Progenitor cell of endocrine pancreas (in vitro differentiated cells): Measurements from ENCODE around the gene KCNQ1. TPM values are rescaled to one million over a fixed set of nuclear protein-coding genes. Genes with fewer than 3 reads are reported as not detected.

ENCODE experiments used
- DNase-seq: peaks from one replicate; pipeline ENCODE4 v3.0.0; 2021; ENCODE audit warnings: low spot score; ENCODE audit not compliant: unreplicated experiment
- H3K27ac Mint-ChIP-seq: 2 replicates; pipeline ENCODE4 v1.8.0; 2021; ENCODE audit warnings: mild to moderate bottlenecking, moderate library complexity, mixed read lengths
- H3K27me3 Mint-ChIP-seq: 2 replicates; pipeline ENCODE4 v1.8.0; 2021; ENCODE audit warnings: mixed read lengths
- H3K36me3 Mint-ChIP-seq: 2 replicates; pipeline ENCODE4 v1.8.0; 2022; ENCODE audit warnings: mixed read lengths; ENCODE audit not compliant: insufficient read depth
- H3K4me1 Mint-ChIP-seq: 2 replicates; pipeline ENCODE4 v1.8.0; 2021; ENCODE audit warnings: low read depth, mixed read lengths
- H3K4me3 Mint-ChIP-seq: 2 replicates; pipeline ENCODE4 v1.8.0; 2021; ENCODE audit warnings: low read depth, mild to moderate bottlenecking, moderate library complexity, mixed read lengths
- H3K9me3 Mint-ChIP-seq: 2 replicates; pipeline ENCODE4 v1.8.0; 2021; ENCODE audit warnings: low read depth, mixed read lengths
- total RNA-seq: library from RNA; stranded (reverse); gene quantifications from 2 replicates; pipeline ENCODE4 v1.2.1, GENCODE V29; 2021
- TF ChIP-seq, protein P1 (sequence below): fragments of 200-600 bp; sonication (generic); IDR thresholded peaks from one replicate; pipeline ENCODE4 v1.5.0; 2021; ENCODE audit warnings: antibody characterized with exemption, mild to moderate bottlenecking; ENCODE audit not compliant: unreplicated experiment

The KCNQ1 gene
- total RNA-seq, 1 donor from 2014 or later = 3.3 TPM

GRCh38 chr11:2398664-2399355 lies 46.0 kb upstream of the KCNQ1 start:
- no peaks in the 10 kb centered on the region for H3K27me3 Mint-ChIP-seq
- H3K4me3 Mint-ChIP-seq = peak overlapping the region; percentile 85
- H3K9me3 Mint-ChIP-seq = no peaks in the 10 kb centered on the region
- TF ChIP-seq, protein P1, sequence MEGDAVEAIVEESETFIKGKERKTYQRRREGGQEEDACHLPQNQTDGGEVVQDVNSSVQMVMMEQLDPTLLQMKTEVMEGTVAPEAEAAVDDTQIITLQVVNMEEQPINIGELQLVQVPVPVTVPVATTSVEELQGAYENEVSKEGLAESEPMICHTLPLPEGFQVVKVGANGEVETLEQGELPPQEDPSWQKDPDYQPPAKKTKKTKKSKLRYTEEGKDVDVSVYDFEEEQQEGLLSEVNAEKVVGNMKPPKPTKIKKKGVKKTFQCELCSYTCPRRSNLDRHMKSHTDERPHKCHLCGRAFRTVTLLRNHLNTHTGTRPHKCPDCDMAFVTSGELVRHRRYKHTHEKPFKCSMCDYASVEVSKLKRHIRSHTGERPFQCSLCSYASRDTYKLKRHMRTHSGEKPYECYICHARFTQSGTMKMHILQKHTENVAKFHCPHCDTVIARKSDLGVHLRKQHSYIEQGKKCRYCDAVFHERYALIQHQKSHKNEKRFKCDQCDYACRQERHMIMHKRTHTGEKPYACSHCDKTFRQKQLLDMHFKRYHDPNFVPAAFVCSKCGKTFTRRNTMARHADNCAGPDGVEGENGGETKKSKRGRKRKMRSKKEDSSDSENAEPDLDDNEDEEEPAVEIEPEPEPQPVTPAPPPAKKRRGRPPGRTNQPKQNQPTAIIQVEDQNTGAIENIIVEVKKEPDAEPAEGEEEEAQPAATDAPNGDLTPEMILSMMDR = no peak
- H3K4me1 Mint-ChIP-seq = peaks cover 4% of the 10 kb centered on the region
- H3K36me3 Mint-ChIP-seq = peaks cover 1% of the 10 kb centered on the region
- DNase-seq = no peak
- H3K27ac Mint-ChIP-seq = peak overlapping the region; percentile 62

DNA sequence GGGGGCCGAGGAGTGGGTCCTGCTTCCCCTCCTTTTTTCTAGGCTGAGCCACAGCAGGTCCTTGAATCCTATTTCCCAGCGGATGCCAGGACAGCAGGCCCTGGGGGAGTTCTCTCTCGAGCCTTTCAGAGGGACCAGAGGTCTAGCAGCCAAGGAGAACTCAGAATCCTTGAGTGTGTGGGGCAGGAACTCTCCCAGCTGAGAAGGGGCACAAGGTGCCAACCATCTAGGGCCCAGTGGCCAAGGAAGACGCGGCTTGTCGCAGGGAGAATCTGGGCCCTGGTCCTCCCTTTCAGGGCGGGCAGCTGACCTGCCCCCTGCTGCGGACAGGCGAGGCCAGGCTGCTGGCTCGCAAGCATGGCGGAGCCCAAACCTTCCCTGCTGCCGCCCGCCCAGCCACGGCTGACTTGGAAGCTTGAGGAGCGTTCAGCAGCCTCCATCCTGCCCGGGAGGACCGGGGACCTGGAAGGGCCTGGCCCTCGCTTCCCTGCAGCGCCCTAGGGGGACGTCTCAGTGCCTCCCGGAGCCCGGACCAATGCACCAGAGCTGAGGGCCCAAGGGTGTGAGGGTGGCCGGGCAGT lies 45.2 kb upstream of the KCNQ1 start:
- H3K27me3 Mint-ChIP-seq = no peaks in the 10 kb centered on the region
- DNase-seq = no peak
- H3K36me3 Mint-ChIP-seq = peaks cover 3% of the 10 kb centered on the region
- TF ChIP-seq, protein P1 = no peak
- peak overlapping the region; percentile 85 for H3K4me3 Mint-ChIP-seq
- H3K27ac Mint-ChIP-seq = peak overlapping the region; percentile 62
- peaks cover 4% of the 10 kb centered on the region for H3K4me1 Mint-ChIP-seq
- H3K9me3 Mint-ChIP-seq = no peaks in the 10 kb centered on the region

DNA sequence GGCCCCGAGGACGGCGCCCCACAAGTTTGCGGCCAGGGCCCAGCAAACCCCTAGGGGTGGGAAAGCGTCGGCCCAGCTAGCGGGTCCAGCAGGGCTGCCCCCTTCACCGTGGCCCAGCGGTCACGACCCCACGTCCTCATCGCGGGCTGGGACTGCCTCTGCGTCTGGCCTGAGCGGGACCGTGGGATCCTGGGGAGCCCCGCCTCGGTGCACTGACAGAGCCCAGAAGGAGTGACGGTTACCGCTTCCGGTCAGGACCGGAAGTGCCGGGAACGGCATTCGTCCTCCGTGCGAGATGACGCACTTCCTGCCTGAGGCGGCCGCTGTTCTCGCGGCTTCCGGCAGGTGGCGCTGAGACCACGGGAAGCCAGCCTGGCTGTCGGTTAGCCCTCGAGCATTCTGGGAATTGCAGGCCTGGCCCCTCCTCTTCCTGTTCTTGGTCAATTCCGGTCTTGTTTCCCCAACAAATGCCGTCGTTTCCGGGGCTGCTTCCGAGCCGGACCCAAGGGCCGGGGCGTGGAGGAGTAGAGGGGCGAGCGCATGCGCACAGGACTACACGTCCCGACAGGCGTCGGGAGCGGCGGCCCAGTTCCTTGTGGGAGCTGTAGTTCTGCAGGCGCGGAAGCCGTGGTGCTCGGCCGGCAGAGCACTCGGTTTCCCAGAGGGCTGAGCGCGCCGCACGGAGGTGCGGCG lies 44.6 kb upstream of the KCNQ1 start, which contains the start of gene TSSC4:
TSSC4 (plus strand) TSS at position 682 of the 693 bp plus-strand sequence. CDS start 1,884 bp downstream, outside the sequence.
- H3K36me3 Mint-ChIP-seq = peaks cover 3% of the 10 kb centered on the region
- H3K4me3 Mint-ChIP-seq = peak within 1 kb of the TSS; percentile 85

DNA sequence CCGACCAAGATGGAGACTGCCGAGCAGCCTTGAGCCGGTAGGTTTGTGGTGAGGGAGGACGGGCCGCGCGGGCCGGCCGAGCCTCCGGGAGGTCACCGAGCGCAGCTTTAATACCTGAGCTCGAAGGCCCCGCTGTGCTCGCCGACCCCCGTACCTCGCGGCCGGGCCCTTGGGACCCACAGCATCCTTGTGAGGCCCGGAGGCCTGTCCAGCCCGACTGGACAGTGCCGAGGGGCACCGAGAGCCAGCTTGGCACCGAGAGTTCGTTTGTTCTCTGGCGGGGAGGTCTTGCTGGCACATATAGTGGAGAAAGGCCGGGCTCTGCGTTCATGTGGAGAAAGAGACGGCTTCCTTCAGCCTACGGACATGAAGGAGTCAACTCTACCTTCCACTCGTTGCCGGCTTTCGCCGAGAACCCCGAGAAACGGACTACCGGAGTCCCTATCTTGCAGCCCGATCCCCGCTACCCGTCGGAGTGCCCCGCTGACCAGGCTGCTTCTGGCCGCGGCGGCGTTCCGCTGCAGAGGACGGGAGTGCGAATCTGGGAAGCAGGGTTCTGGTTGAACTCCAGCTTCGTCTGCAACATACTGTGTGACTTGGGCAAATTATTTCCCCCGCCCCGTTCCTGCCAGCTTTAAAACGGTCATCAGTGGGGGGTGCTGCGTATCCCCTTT lies 43.9 kb upstream of the KCNQ1 start:
- Mint-ChIP-seq H3K27me3 (no peaks in the 10 kb centered on the region), H3K27ac (peak overlapping the region; percentile 86), H3K4me3 (peak overlapping the region; percentile 85), H3K4me1 (peaks cover 4% of the 10 kb centered on the region), H3K36me3 (peaks cover 3% of the 10 kb centered on the region), H3K9me3 (no peaks in the 10 kb centered on the region)
- TF ChIP-seq, protein P1 = no peak
- no peak for DNase-seq

More for the DNA sequence above, 44.6 kb upstream of the KCNQ1 start, which contains the start of gene TSSC4:
- H3K4me1 Mint-ChIP-seq = peaks cover 4% of the 10 kb centered on the region
- TF ChIP-seq, protein P1 = peak; percentile 99
- H3K9me3 Mint-ChIP-seq = no peaks in the 10 kb centered on the region
- DNase-seq = peak; percentile 100
- no peaks in the 10 kb centered on the region for H3K27me3 Mint-ChIP-seq
- H3K27ac Mint-ChIP-seq = peak within 1 kb of the TSS; percentile 86

- H3K27me3 Mint-ChIP-seq = no peaks in the 10 kb centered on the region
- H3K9me3 Mint-ChIP-seq = no peaks in the 10 kb centered on the region
- peak overlapping the region; percentile 86 for H3K27ac Mint-ChIP-seq
- peaks cover 3% of the 10 kb centered on the region for H3K36me3 Mint-ChIP-seq
- TF ChIP-seq, protein P1 = no peak
- DNase-seq = no peak
- H3K4me3 Mint-ChIP-seq = peak overlapping the region; percentile 85
- peaks cover 5% of the 10 kb centered on the region for H3K4me1 Mint-ChIP-seq
Observed at GRCh38 chr11:2401436-2401984, 43.3 kb upstream of the KCNQ1 start.
